GM21423 (cell line): ENCODE results near the gene SYT15.

ENCODE experiments used
- ATAC-seq: cut with Tn5 transposase; IDR thresholded peaks from one replicate; pipeline ENCODE4 v1.9.1; 2021; ENCODE audit warnings: mild to moderate bottlenecking, moderate library complexity; ENCODE audit not compliant: unreplicated experiment

Gene SYT15

GRCh38 chr10:46544989-46545791 is 33.7 kb upstream of the SYT15 start:
- no peak for ATAC-seq

- ATAC-seq = no peak
These were observed 32.9 kb upstream of the SYT15 start for GRCh38 chr10:46545861-46546590.

GRCh38 chr10:46546591-46547540 is 32.1 kb upstream of the SYT15 start:
- no peak for ATAC-seq

GRCh38 chr10:46547541-46548497 is 31.1 kb upstream of the SYT15 start:
- ATAC-seq = no peak

- ATAC-seq = no peak
These were observed 30.3 kb upstream of the SYT15 start for GRCh38 chr10:46548498-46549090.

GRCh38 chr10:46549171-46550075 is 29.5 kb upstream of the SYT15 start:
- no peak for ATAC-seq

- ATAC-seq = no peak
These were observed 28.7 kb upstream of the SYT15 start for GRCh38 chr10:46550076-46550790.

GRCh38 chr10:46550795-46551700 is 27.9 kb upstream of the SYT15 start:
- ATAC-seq = no peak

GRCh38 chr10:46551701-46552525 is 27.0 kb upstream of the SYT15 start:
- ATAC-seq = no peak

- no peak for ATAC-seq
These were observed 26.2 kb upstream of the SYT15 start for GRCh38 chr10:46552526-46553237.

GRCh38 chr10:46553238-46554049 is 25.5 kb upstream of the SYT15 start:
- ATAC-seq = no peak

- no peak for ATAC-seq
These were observed 24.7 kb upstream of the SYT15 start for GRCh38 chr10:46554166-46554781.

GRCh38 chr10:46555366-46555712 is 23.6 kb upstream of the SYT15 start:
- ATAC-seq = no peak
